BJ (cell line): Measurements from ENCODE around the gene DCST2. TPM values are rescaled to one million over a fixed set of nuclear protein-coding genes. Genes with fewer than 3 reads are reported as not detected.

Source experiments
- CTCF ChIA-PET: fragments of 350-600 bp; formaldehyde crosslinking; extraction: SDS; loops from one replicate; lab custom pipeline; 2021; ENCODE audit warnings: antibody characterized with exemption, inconsistent platforms; lab: Yijun Ruan, JAX
- POLR2A ChIA-PET: fragments of 300-600 bp; sonication (Branson Sonifier 250); formaldehyde crosslinking; extraction: SDS; loops from one replicate; lab custom pipeline; 2021; ENCODE audit warnings: antibody characterized with exemption; lab: Charles Lee
- DNase-seq: peaks from one replicate; pipeline ENCODE4 v3.0.0-alpha.2; 2011; ENCODE audit warnings: low read depth
- H3K27me3 ChIP-seq: 2 replicates; pipeline ENCODE4 v1.6.0; 2011; ENCODE audit warnings: low read length; ENCODE audit not compliant: control insufficient read depth, insufficient read depth
- H3K36me3 ChIP-seq: 2 replicates; pipeline ENCODE4 v1.5.1; 2011; ENCODE audit warnings: low read length; ENCODE audit not compliant: control insufficient read depth, insufficient read depth
- H3K4me3 ChIP-seq: 2 replicates; pipeline ENCODE4 v1.5.1; 2011; ENCODE audit warnings: low read depth, mild to moderate bottlenecking, control low read depth, low read length
- CTCF ChIP-seq: IDR thresholded peaks from 2 replicates; pipeline ENCODE4 v1.5.1; 2011; ENCODE audit warnings: low read depth, mild to moderate bottlenecking, control low read depth, inconsistent platforms, low read length, moderate library complexity; ENCODE audit not compliant: insufficient read depth
- polyA plus RNA-seq: library from polyadenylated mRNA; depleted of rRNA; stranded (reverse); fragments of >200 nt; gene quantifications from 2 replicates; pipeline ENCODE4 v1.2.3, GENCODE V29; 2011

Gene DCST2
- polyA plus RNA-seq, 1 experiment: 0.38 TPM

- CTCF ChIA-PET: interaction anchor here (0.6 to 10.2 kb wide), 31 partner anchors 12 to 458 kb away, joined by 3 to 95 read pairs (median 5); partner anchors contain the start of genes DCST1, DCST2, EFNA3 and FLAD1
- no peak for TF ChIP-seq CTCF
- POLR2A ChIA-PET: interaction anchor here (0.8 kb wide), 1 partner anchor 53 kb away, joined by 3 read pairs; no protein-coding TSS in a partner anchor
- Histone ChIP-seq H3K27me3 (no peaks in the 10 kb centered on the region), H3K4me3 (no peak overlapping the region), H3K36me3 (peaks cover 8% of the 10 kb centered on the region; the same call in 1 of the 2 replicates)
- no peak for DNase-seq
These were observed 15.7 kb downstream of the DCST2 start for GRCh38 chr1:155017946-155018316.

GRCh38 chr1:155017041-155017945, 16.3 kb downstream of the DCST2 start:
- DNase-seq: peak; percentile 55
- Histone ChIP-seq H3K4me3 (peak overlapping the region; percentile 40), H3K36me3 (peaks cover 8% of the 10 kb centered on the region; the same call in 1 of the 2 replicates), H3K27me3 (no peaks in the 10 kb centered on the region)
- TF ChIP-seq CTCF: peak; percentile 99
- ChIA-PET CTCF (interaction anchor here (0.5 to 10.2 kb wide), 36 partner anchors 8 to 458 kb away, joined by 3 to 95 read pairs (median 4); partner anchors contain the start of genes DCST1, DCST2, EFNA3 and FLAD1), POLR2A (interaction anchor here (0.8 kb wide), 1 partner anchor 53 kb away, joined by 3 read pairs; no protein-coding TSS in a partner anchor)

GRCh38 chr1:155016231-155016831, 17.2 kb downstream of the DCST2 start:
- DNase-seq: no peak
- TF ChIP-seq CTCF: no peak
- Histone ChIP-seq H3K4me3 (no peak overlapping the region), H3K36me3 (peaks cover 8% of the 10 kb centered on the region), H3K27me3 (no peaks in the 10 kb centered on the region)
- ChIA-PET POLR2A (no interaction called here), CTCF (interaction anchor here (1.1 to 10.2 kb wide), 18 partner anchors 9 to 80 kb away, joined by 3 to 95 read pairs (median 8); partner anchors contain the start of genes ADAM15, DCST1, DCST2 and LENEP)

GRCh38 chr1:155015527-155016230, 17.9 kb downstream of the DCST2 start:
- Histone ChIP-seq H3K4me3 (no peak overlapping the region), H3K36me3 (peaks cover 9% of the 10 kb centered on the region), H3K27me3 (no peaks in the 10 kb centered on the region)
- POLR2A ChIA-PET: no interaction called here
- TF ChIP-seq CTCF: no peak
- CTCF ChIA-PET: interaction anchor here (1.2 to 10.2 kb wide), 10 partner anchors 8 to 79 kb away, joined by 3 to 95 read pairs (median 6); partner anchors contain the start of genes ADAM15, LENEP, PMVK and SHC1
- no peak for DNase-seq
